GM18511 (cell line): Measurements from ENCODE around the gene RIPOR1.

Source experiments
- ATAC-seq: cut with Tn5 transposase; IDR thresholded peaks from one replicate; pipeline ENCODE4 v1.9.1; 2021; ENCODE audit warnings: mild to moderate bottlenecking, moderate library complexity; ENCODE audit not compliant: unreplicated experiment

Gene RIPOR1

GRCh38 chr16:67549936-67550335, 21.3 kb downstream of the RIPOR1 start:
- no peak for ATAC-seq

- ATAC-seq, result no peak
These were observed 22.5 kb downstream of the RIPOR1 start for GRCh38 chr16:67551091-67551490.

- ATAC-seq, result no peak
These were observed 23.3 kb downstream of the RIPOR1 start for GRCh38 chr16:67551972-67552371.

- no peak for ATAC-seq
These were observed 23.8 kb downstream of the RIPOR1 start for GRCh38 chr16:67552476-67552875.

GRCh38 chr16:67555795-67556212, 27.2 kb downstream of the RIPOR1 start:
- ATAC-seq, result no peak

DNA sequence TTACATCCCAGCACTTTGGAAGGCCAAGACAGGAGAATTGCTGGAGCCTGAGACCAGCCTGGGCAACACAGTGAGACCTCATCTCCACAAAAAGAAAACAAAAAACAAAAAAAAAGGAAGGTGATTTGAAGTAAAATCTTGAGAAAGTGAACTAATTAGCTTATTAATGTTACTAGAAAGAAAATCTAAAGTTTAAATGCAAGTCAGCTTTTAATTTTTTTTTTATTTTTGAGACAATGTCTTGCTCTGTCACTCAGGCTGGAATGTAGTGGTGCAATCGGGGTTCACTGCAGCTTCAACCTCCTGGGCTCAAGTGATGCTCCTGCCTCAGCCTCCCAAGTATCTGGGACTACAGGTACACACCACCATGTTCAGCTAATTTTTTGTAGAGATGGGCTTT, 30.2 kb downstream of the RIPOR1 start:
- no peak for ATAC-seq

DNA sequence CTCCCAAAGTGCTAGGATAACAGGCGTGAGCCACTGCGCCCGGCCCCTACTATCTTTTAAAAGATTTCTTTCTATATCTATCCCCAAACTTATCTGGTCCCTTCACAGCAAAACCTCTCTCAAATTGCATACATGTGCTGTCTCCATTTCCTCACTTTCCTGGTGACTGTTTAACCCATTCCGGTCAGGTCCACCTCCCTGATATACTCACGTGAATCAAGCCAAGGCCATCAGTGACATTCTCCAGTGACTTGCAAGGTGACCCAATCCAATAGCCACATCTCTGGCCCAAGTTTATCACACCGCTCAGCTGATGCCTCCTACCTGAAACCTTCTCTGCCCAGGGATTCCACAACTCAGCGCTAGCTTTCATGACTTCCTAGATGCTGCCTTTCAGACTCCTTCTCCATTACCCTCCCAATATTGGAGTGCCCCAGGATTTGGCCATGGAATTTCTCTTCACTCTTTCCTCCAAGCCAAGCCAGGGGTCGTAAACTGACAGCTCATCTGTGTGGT, 32.3 kb downstream of the RIPOR1 start:
- no peak for ATAC-seq

DNA sequence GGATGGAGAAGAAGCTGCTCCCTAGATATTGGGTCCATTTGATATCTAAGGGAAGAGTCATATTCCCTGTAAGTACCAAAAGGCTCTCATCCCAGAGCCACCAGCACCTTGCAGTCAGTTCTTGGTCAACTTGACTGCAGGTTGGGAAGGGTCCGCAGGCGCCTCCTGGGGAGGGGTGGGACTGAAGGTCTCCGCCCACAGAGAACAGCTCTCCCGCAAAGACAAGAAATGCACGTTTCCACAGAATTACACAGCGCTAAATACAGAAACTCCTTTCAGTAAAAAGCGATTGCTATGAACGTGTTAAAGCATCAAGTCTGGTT, 32.8 kb downstream of the RIPOR1 start:
- ATAC-seq, result no peak

DNA sequence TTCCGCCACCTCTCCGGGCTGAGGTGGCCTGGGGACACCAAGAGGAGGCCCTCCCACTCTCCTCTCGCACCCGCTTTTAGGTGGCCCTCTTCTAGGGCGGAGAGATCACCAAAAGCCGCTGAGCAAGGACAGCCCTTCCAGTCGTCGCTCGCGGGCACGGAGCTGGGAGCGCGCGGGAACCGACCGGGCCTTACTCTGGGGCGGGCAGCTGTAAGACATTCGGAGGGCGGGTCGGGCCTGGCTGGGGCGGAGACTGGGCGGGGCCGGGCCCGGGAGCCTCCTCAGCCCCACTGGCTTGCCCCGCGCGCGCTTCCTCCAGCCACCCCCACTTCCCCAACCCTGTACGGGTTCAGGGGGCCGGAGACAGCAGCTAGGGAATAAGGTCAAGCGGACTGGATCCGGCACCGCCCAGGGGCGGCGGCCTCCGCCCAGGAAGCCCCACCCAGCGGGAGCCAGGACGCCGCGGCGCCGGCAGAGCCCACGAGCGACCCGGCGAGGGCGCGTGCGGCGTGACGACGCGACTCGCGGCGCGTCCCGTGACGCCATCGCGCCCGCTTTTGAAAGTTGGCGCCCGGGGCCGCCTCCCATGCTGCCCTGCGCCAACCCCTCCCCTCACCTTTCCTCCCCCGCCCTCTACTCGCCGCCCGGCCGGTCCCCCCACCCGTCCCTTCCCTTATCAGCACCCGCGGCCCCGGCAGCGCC, 33.3 kb downstream of the RIPOR1 start:
- peak; percentile 82 for ATAC-seq

DNA sequence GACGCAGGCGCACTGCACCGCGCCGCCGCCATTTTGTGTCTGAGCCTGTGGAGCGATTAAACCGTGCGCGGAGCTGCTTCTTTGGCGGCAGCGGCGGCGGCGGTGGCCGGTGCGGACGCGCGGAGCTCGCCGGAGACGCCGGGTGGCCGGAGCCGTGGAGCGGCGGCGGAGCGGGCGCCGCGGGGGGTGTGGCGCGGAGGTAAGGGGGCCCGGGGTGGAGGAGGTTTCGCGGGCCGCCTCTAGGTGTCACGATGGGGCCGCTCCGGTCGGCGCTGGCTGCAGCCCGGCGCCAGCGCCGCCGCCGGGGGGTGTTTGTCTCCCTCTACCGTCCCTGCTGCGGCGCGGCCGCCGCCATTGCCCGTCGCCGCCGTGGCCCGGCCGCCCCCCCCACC, 33.9 kb downstream of the RIPOR1 start, which contains the start of gene CTCF:
CTCF (plus strand) TSS at position 1 of the 392 bp plus-strand sequence. CDS start 48,307 bp downstream, outside the sequence.
- ATAC-seq, result peak; percentile 53

DNA sequence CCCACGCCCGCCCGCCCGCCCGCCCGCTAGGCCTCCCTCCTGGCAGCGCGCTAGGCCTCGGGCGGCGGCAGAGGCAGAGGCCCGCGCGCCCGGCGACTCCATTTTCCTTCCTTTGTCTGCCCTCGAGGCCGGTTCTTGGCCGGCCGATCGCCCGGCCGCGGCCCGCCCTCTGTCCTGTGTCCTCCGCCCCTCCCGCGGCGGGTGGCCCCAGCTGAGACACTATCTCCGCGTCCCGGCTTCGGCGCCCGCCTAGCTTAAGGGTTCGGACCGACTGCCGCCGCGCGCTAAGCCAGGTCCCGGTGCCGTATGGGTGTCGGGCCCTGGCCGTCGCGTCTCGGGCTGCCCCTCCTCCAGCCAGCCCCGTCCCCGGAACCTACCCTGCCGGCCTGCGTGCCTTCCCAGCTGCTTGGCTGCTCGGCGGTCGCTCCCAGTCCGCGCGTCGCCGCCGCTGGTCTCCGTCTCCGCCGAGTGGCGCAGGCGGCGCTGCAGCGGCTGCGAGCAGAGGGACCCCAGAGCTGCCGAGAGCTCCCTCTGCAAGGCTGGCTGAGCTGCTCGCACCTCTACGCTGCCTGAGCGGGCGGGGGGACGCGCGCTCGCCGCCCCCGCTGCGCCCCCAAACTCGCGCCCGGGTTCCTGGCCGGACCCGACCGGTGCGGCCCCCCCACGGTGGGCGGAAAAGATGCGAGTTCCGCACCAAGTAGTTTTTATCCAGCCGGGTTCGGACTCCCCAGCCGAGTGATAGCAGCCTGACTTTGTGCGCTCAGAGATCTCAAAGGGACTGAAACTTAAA, 34.5 kb downstream of the RIPOR1 start:
- ATAC-seq, result peak; percentile 12

GRCh38 chr16:67563708-67564468, 35.3 kb downstream of the RIPOR1 start:
- no peak for ATAC-seq

- no peak for ATAC-seq
These were observed 37.0 kb downstream of the RIPOR1 start for GRCh38 chr16:67565470-67566100.

GRCh38 chr16:67571464-67571863, 42.8 kb downstream of the RIPOR1 start:
- ATAC-seq, result no peak

DNA sequence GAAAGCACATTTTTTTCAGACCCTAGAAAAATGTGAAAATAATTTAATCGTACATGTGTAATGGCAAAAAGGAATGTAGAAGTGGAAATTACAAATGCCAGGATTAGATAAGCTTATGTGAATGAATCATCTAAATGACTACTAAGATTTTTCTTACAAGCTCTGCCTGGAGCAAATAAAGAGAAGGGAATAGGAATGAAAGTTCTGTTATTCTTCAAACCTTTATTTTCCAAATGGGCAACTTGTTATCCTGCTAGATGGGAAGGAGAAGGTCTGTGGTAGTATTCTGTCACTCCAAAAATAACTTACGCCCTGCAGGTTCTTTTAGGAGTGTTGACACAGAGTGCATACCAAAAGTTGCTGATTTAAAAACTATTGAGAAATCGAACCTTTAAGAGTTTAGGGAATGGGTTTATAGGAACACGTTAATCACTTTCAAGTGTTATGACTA, 43.4 kb downstream of the RIPOR1 start:
- ATAC-seq, result no peak

GRCh38 chr16:67579686-67580085, 51.1 kb downstream of the RIPOR1 start:
- no peak for ATAC-seq

- ATAC-seq, result no peak
These were observed 51.6 kb downstream of the RIPOR1 start for GRCh38 chr16:67580202-67580601.

DNA sequence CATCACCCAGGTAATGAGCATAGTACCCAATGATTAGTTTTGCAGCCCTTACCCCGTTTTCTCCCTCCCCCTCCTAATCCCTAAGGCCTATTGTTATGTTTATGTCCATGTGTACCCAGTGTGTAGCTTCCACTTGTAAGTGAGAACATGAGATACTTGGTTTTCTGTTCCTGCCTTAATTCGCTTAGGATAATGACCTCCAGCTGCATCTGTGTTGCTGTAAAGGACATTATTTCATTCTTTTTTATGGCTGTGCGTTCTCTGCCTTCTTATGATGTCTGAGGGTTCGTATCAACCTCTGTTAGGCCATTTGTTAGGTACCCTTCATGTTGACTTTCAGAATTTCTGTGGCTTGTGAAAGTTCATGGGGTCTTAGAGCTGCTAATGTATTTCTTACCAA, 64.7 kb downstream of the RIPOR1 start:
- ATAC-seq, result no peak

DNA sequence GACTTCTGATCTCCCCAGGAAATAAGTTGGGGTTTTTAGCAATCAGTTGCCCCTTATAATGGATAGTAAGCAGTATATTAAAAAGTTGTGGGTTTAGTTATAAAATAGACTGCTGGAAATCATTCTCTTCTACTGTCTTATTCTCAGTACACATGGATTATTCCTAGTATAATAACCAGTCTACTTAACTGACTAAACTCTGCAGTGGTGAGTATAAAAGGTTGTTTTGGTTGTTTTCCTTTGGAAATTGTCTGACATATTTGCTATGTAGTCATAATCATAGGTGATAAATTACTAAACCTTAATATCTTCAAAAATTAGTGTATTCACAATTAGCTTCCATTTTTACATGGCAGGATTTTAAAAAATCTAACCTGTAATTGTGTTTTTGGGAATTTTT, 65.1 kb downstream of the RIPOR1 start:
- no peak for ATAC-seq

- no peak for ATAC-seq
These were observed 65.8 kb downstream of the RIPOR1 start for GRCh38 chr16:67594256-67594915.
